ENCODE data around the gene DNM3. TPM values are rescaled to one million over a fixed set of nuclear protein-coding genes. Genes with fewer than 3 reads are reported as not detected.

The DNM3 gene
- total and polyA plus RNA-seq, 10 of the 15 experiments (the other 5 are each of a cell fraction or from before 2014, with no cell fraction given) = 0.03 to 1.5 (median 0.08) TPM; not detected in 3

DNA sequence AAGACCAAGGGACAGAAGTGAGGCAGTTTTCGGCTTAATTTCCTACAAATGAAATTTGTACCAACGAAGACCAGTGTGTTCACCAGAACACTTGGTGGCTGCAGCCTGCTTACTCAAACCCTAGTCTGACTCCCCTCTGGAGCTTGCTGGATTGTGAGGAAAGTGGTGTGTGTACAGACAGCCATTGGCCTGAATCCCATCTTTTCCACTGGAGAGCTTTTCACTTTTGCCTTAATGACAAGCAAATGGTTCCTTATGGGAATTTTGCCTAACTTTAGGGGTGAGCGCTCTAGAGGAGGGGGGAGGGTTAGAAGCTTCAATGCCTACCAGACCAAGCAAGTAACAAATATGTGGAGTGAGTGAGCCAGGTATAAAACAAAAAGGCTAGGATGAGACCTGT, 42.5 kb upstream of the DNM3 start:
- no peak for TF ChIP-seq RB1 (IDR thresholded peaks at IDR 0.05; ENCODE audit: borderline replicate concordance)
- TF ChIP-seq, protein P1, sequence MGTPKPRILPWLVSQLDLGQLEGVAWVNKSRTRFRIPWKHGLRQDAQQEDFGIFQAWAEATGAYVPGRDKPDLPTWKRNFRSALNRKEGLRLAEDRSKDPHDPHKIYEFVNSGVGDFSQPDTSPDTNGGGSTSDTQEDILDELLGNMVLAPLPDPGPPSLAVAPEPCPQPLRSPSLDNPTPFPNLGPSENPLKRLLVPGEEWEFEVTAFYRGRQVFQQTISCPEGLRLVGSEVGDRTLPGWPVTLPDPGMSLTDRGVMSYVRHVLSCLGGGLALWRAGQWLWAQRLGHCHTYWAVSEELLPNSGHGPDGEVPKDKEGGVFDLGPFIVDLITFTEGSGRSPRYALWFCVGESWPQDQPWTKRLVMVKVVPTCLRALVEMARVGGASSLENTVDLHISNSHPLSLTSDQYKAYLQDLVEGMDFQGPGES (IDR thresholded peaks at IDR 0.05) = no peak
- no peak for TF ChIP-seq BMI1 (IDR thresholded peaks at IDR 0.05; ENCODE audit: borderline replicate concordance)
- TF ChIP-seq ZSCAN29 (IDR thresholded peaks at IDR 0.05) = no peak
- TF ChIP-seq SREBF2 (IDR thresholded peaks at IDR 0.05; ENCODE audit: low read length) = no peak
- no peak for TF ChIP-seq NFXL1 (IDR thresholded peaks at IDR 0.05; ENCODE audit: borderline replicate concordance)
- TF ChIP-seq NFYA (IDR thresholded peaks at IDR 0.05; ENCODE audit: borderline replicate concordance, low read depth, low read length) = no peak
- ChIA-PET SMC1A (ENCODE audit: uncharacterized antibody, unreplicated experiment) (interaction anchor here (5.2 to 8.7 kb wide), 2 partner anchors 12 to 189 kb away, joined by 29 to 142 read pairs; no protein-coding TSS in a partner anchor), CTCF (interaction anchor here (0.8 to 9.3 kb wide), 5 partner anchors 12 to 186 kb away, joined by 3 to 322 read pairs (median 29); no protein-coding TSS in a partner anchor), RAD21 (ENCODE audit: unreplicated experiment) (interaction anchor here (4.7 kb wide), 1 partner anchor 186 kb away, joined by 87 read pairs; no protein-coding TSS in a partner anchor), POLR2A (no interaction called here)
- 84% methylated on average over 3 of the region's 3 CpGs for WGBS (ENCODE audit: insufficient coverage, insufficient replicate concordance, low lambda C conversion rate, missing lambda C conversion rate)
- H3K9ac ChIP-seq (ENCODE audit: control insufficient read depth, insufficient read depth, low read length) = no peak overlapping the region
- H3K79me2 ChIP-seq (ENCODE audit: control insufficient read depth, insufficient read depth, low read length) = no peaks in the 10 kb centered on the region
- DNase-seq (ENCODE audit: low read depth, low spot score) (no peak), ATAC-seq (no peak), FAIRE-seq (no peak)
- in situ Hi-C loops (cut with MboI) = loop anchor here (25.0 kb wide), 1 partner anchor 639 kb away; the partner anchor contains the start of gene PIGC
- H3K36me3 ChIP-seq (ENCODE audit: control insufficient read depth in 2 of 2, insufficient read depth in 2 of 2, low read length in 1 of 2) = peaks cover 12 to 28% of the 10 kb centered on the region in 2 experiments
- no peaks in the 10 kb centered on the region for H4K20me1 ChIP-seq (ENCODE audit: control insufficient read depth, insufficient read depth)
- intact Hi-C loops (cut with micrococcal nuclease; ENCODE audit: unreplicated experiment) = no loop called here
- no peak overlapping the region for H2AFZ ChIP-seq (ENCODE audit: control insufficient read depth, low read depth, low read length)
- no TSS peak for BruUV-seq (replicated peaks)
- no peak overlapping the region for H3K27ac ChIP-seq (ENCODE audit: control insufficient read depth, insufficient read depth)
- H3K27me3 ChIP-seq (replicated peaks in 1 of 2; ENCODE audit: control insufficient read depth in 2 of 2, insufficient read depth in 2 of 2, low read length in 1 of 2) = no peaks in the 10 kb centered on the region
- no peaks in the 10 kb centered on the region for H3K9me3 ChIP-seq (replicated peaks; ENCODE audit: control insufficient read depth, insufficient read depth, low read length)
- H3K4me1 ChIP-seq (ENCODE audit: control insufficient read depth, insufficient read depth, low read length) = no peaks in the 10 kb centered on the region
- H3K4me2 ChIP-seq (ENCODE audit: control insufficient read depth, insufficient read depth) = no peak overlapping the region
- H3K4me3 ChIP-seq = no peak overlapping the region

All from GM12878 (cell line).